ENCODE results near the gene MAPK1IP1L. TPM values are rescaled to one million over a fixed set of nuclear protein-coding genes. Genes with fewer than 3 reads are reported as not detected.
A peak's percentile ranks its signal among the peaks of the same experiment; 100 is the strongest.
"Not testable (repeated sequence)": the region's sequence is repeated elsewhere in the genome, so short reads cannot be mapped to it uniquely, and the experiment has no call there.

The MAPK1IP1L gene
- polyA plus RNA-seq, 1 of the 3 experiments (the other 2 are of a cell fraction), result 129 TPM

GRCh38 chr14:55031190-55031589 lies 20.3 kb upstream of the MAPK1IP1L start:
- no peak for DNase-seq
- WGBS (ENCODE audit: low lambda C conversion rate), result 60% methylated on average over 2 of the region's 2 CpGs
- POLR2A ChIA-PET, result no interaction called here

GRCh38 chr14:55037995-55038394 lies 13.5 kb upstream of the MAPK1IP1L start:
- H3K79me2 ChIP-seq (ENCODE audit: insufficient read depth), result peaks cover 73% of the 10 kb centered on the region
- H3K27me3 ChIP-seq (ENCODE audit: insufficient read depth); H3F3A ChIP-seq (replicated peaks; ENCODE audit: insufficient read depth); H4K20me1 ChIP-seq (ENCODE audit: insufficient read depth); H3K9me2 ChIP-seq; H3K9me3 ChIP-seq; H3K4me3 ChIP-seq (ENCODE audit: low read depth in 2 of 2, low read length in 1 of 2); DNase-seq; H2AFZ ChIP-seq (ENCODE audit: low read depth); H3K4me1 ChIP-seq (ENCODE audit: control insufficient read depth in 1 of 2, insufficient read depth in 2 of 2, low read depth in 1 of 2, low read length in 1 of 2); H3K27ac ChIP-seq (ENCODE audit: low read depth in 2 of 2, low read length in 1 of 2); H3K4me2 ChIP-seq; H3K9ac ChIP-seq: not testable (repeated sequence)
- H3K36me3 ChIP-seq (replicated peaks in 1 of 2; ENCODE audit: control insufficient read depth in 1 of 2, insufficient read depth in 2 of 2, low read length in 1 of 2), result peaks cover 16 to 57% of the 10 kb centered on the region in 2 experiments
- ChIA-PET POLR2A (interaction anchor here (0.8 kb wide), 1 partner anchor 13 kb away, joined by 3 read pairs; no protein-coding TSS in a partner anchor), CTCF (interaction anchor here (5.1 kb wide), 1 partner anchor 13 kb away, joined by 18 read pairs; the partner anchor contains the start of gene MAPK1IP1L)

More at GRCh38 chr14:55031190-55031589, 20.3 kb upstream of the MAPK1IP1L start:
- Histone ChIP-seq H3K27me3 (ENCODE audit: insufficient read depth) (no peaks in the 10 kb centered on the region), H3K27ac (ENCODE audit: low read depth in 2 of 2, low read length in 1 of 2) (no peak overlapping the region; a peak in 1 of 4 replicates), H3F3A (replicated peaks; ENCODE audit: insufficient read depth) (peaks cover 3% of the 10 kb centered on the region), H4K20me1 (ENCODE audit: insufficient read depth) (peaks cover 32% of the 10 kb centered on the region), H3K4me3 (ENCODE audit: low read depth in 2 of 2, low read length in 1 of 2) (no peak overlapping the region), H3K9me3 (no peaks in the 10 kb centered on the region), H3K9ac (0 out of 2 replicates have a peak overlapping the region, but pooled peaks have one; percentile 9), H3K9me2 (no peaks in the 10 kb centered on the region), H3K36me3 (replicated peaks in 1 of 2; ENCODE audit: control insufficient read depth in 1 of 2, insufficient read depth in 2 of 2, low read length in 1 of 2) (peaks cover 20 to 35% of the 10 kb centered on the region in 2 experiments), H2AFZ (ENCODE audit: low read depth) (no peak overlapping the region), H3K4me1 (ENCODE audit: control insufficient read depth in 1 of 2, insufficient read depth in 2 of 2, low read depth in 1 of 2, low read length in 1 of 2) (peaks cover 13 to 16% of the 10 kb centered on the region in 2 experiments; a peak in 3 of 4 replicates), H3K4me2 (no peak overlapping the region), H3K79me2 (ENCODE audit: insufficient read depth) (peaks cover 95% of the 10 kb centered on the region)
- CTCF ChIA-PET, result interaction anchor here (0.8 to 7.0 kb wide), 3 partner anchors 20 to 226 kb away, joined by 3 to 40 read pairs (median 4); partner anchors contain the start of gene MAPK1IP1L
- no peak for TF ChIP-seq FOSL2 (IDR thresholded peaks at IDR 0.05; ENCODE audit: borderline replicate concordance, low read depth)
- TF ChIP-seq NRF1 (IDR thresholded peaks at IDR 0.05; ENCODE audit: low read depth, low read length), result no peak
- no peak for TF ChIP-seq ELF1 (IDR thresholded peaks at IDR 0.05)
- TF ChIP-seq YY1 (IDR thresholded peaks at IDR 0.05; ENCODE audit: low read depth), result no peak
- TF ChIP-seq SMC3 (IDR thresholded peaks at IDR 0.05; ENCODE audit: low read depth, low read length), result no peak
- no peak for TF ChIP-seq MXI1 (IDR thresholded peaks at IDR 0.05; ENCODE audit: low read depth, low read length)
- TF ChIP-seq, protein P1, sequence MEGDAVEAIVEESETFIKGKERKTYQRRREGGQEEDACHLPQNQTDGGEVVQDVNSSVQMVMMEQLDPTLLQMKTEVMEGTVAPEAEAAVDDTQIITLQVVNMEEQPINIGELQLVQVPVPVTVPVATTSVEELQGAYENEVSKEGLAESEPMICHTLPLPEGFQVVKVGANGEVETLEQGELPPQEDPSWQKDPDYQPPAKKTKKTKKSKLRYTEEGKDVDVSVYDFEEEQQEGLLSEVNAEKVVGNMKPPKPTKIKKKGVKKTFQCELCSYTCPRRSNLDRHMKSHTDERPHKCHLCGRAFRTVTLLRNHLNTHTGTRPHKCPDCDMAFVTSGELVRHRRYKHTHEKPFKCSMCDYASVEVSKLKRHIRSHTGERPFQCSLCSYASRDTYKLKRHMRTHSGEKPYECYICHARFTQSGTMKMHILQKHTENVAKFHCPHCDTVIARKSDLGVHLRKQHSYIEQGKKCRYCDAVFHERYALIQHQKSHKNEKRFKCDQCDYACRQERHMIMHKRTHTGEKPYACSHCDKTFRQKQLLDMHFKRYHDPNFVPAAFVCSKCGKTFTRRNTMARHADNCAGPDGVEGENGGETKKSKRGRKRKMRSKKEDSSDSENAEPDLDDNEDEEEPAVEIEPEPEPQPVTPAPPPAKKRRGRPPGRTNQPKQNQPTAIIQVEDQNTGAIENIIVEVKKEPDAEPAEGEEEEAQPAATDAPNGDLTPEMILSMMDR (IDR thresholded peaks at IDR 0.05), result no peak
- no peak for TF ChIP-seq EP300 (IDR thresholded peaks at IDR 0.05; ENCODE audit: borderline replicate concordance in 1 of 2, low read depth in 1 of 2, low read length in 1 of 2)
- no peak for TF ChIP-seq FOXJ3 (CRISPR knock-in tag; IDR thresholded peaks at IDR 0.05)
- no peak for TF ChIP-seq REST (IDR thresholded peaks at IDR 0.05; ENCODE audit: low read depth, low read length)
- no peak for TF ChIP-seq FOXM1 (IDR thresholded peaks at IDR 0.05; ENCODE audit: low read depth)
- TF ChIP-seq PBX3 (IDR thresholded peaks at IDR 0.05), result no peak
- TF ChIP-seq, protein P2, sequence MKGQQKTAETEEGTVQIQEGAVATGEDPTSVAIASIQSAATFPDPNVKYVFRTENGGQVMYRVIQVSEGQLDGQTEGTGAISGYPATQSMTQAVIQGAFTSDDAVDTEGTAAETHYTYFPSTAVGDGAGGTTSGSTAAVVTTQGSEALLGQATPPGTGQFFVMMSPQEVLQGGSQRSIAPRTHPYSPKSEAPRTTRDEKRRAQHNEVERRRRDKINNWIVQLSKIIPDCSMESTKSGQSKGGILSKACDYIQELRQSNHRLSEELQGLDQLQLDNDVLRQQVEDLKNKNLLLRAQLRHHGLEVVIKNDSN (IDR thresholded peaks at IDR 0.05; ENCODE audit: borderline replicate concordance, low read depth), result no peak
- no peak for TF ChIP-seq TEAD4 (IDR thresholded peaks at IDR 0.05; ENCODE audit: borderline replicate concordance, insufficient read depth)
- TF ChIP-seq CHD2 (IDR thresholded peaks at IDR 0.05; ENCODE audit: low read length, partially characterized antibody), result no peak
- no peak for TF ChIP-seq TCF12 (IDR thresholded peaks at IDR 0.05)
